A549 treated with Hydrocortisone at 1 μM for 4 hours (cell line): Measurements from ENCODE around the gene LIMS3. TPM values are rescaled to one million over a fixed set of nuclear protein-coding genes. Genes with fewer than 3 reads are reported as not detected.

ENCODE experiments used
- total RNA-seq: library from RNA; stranded (reverse); fragments of 200-300 nt; extraction: Qiagen RNA extraction; gene quantifications from 5 replicates; pipeline ENCODE4 v1.2.3, GENCODE V29; 2022

Gene LIMS3
- not detected in 5 replicates for total RNA-seq

GRCh38 chr2:109898462-109899336 is at the start of gene LIMS3:
Gene LIMS3 (plus strand): TSS chr2:109898688. CDS start chr2:109898729, 41 bp downstream.

Other genes with a start within 250 kb of the LIMS3 start
- gene RGPD5, start 104.4 kb upstream of the LIMS3 start, total RNA-seq = 3.0 to 8.2 TPM (median 6.4 TPM) in 5 replicates
- 136 to 171 TPM (median 143 TPM) in 5 replicates for gene MALL, start 217.1 kb downstream of the LIMS3 start, total RNA-seq